Measurements from ENCODE around the gene GPR55.

GRCh38 chr2:230930928-230931555 lies 6.0 kb upstream of the GPR55 start:
- TF ChIP-seq EP300 (IDR thresholded peaks at IDR 0.05) (no peak), POLR2A (IDR thresholded peaks at IDR 0.05) (no peak), POLR2AphosphoS5 (IDR thresholded peaks at IDR 0.05) (no peak)
- TF ChIP-seq, protein P1, sequence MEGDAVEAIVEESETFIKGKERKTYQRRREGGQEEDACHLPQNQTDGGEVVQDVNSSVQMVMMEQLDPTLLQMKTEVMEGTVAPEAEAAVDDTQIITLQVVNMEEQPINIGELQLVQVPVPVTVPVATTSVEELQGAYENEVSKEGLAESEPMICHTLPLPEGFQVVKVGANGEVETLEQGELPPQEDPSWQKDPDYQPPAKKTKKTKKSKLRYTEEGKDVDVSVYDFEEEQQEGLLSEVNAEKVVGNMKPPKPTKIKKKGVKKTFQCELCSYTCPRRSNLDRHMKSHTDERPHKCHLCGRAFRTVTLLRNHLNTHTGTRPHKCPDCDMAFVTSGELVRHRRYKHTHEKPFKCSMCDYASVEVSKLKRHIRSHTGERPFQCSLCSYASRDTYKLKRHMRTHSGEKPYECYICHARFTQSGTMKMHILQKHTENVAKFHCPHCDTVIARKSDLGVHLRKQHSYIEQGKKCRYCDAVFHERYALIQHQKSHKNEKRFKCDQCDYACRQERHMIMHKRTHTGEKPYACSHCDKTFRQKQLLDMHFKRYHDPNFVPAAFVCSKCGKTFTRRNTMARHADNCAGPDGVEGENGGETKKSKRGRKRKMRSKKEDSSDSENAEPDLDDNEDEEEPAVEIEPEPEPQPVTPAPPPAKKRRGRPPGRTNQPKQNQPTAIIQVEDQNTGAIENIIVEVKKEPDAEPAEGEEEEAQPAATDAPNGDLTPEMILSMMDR (IDR thresholded peaks at IDR 0.05), result no peak

Data from stomach (tissue), 4 donors.